PFSK-1 (cell line): ENCODE data around the gene MICALL2.

ENCODE experiments used
- POLR2AphosphoS5 ChIP-seq: IDR thresholded peaks from 2 replicates; pipeline ENCODE4 v1.6.1; 2012; ENCODE audit warnings: low read depth, mild to moderate bottlenecking, control low read depth, low read length, moderate library complexity
- SIN3A ChIP-seq: IDR thresholded peaks from 2 replicates; pipeline ENCODE4 v1.6.1; 2012; ENCODE audit warnings: mild to moderate bottlenecking, low read length, moderate library complexity, borderline replicate concordance; ENCODE audit not compliant: insufficient read depth
- TAF1 ChIP-seq: IDR thresholded peaks from 2 replicates; pipeline ENCODE4 v1.6.1; 2012; ENCODE audit warnings: low read length, control low read depth, borderline replicate concordance; ENCODE audit not compliant: insufficient read depth
- TF ChIP-seq, protein P1 (sequence below), 2 experiments: IDR thresholded peaks; 2 replicates each; pipeline versions ENCODE4 v1.6.1 to v1.8.0; 2011 to 2012; ENCODE audit warnings: low read depth in 2 of 2, low read length in 2 of 2, control low read depth in 1 of 2, inconsistent platforms in 1 of 2, mild to moderate bottlenecking in 1 of 2, moderate library complexity in 1 of 2; ENCODE audit not compliant: insufficient read depth in 1 of 2

DNA sequence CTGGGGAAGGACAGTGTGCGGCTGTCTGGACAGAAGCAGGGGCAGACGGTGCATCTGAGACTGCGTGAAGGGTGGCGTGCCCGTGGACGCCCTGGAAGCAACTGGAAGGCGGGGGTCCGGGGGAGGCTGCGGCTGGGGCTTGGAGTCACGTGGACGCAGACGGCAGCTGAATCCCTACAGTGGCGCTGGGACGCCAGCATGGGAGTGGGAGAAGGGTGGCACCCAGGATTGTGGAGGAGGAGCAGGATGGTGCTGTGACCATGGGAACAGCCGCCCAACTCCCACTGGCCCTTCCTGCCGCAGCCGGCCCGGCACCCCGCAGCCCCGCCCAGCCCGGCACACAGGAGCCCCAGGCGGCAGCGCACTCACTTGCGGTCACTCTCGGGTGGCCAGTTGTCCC, 35.2 kb upstream of the MICALL2 start:
- TF ChIP-seq POLR2AphosphoS5 (no peak), SIN3A (no peak), TAF1 (no peak)
- TF ChIP-seq, protein P1, sequence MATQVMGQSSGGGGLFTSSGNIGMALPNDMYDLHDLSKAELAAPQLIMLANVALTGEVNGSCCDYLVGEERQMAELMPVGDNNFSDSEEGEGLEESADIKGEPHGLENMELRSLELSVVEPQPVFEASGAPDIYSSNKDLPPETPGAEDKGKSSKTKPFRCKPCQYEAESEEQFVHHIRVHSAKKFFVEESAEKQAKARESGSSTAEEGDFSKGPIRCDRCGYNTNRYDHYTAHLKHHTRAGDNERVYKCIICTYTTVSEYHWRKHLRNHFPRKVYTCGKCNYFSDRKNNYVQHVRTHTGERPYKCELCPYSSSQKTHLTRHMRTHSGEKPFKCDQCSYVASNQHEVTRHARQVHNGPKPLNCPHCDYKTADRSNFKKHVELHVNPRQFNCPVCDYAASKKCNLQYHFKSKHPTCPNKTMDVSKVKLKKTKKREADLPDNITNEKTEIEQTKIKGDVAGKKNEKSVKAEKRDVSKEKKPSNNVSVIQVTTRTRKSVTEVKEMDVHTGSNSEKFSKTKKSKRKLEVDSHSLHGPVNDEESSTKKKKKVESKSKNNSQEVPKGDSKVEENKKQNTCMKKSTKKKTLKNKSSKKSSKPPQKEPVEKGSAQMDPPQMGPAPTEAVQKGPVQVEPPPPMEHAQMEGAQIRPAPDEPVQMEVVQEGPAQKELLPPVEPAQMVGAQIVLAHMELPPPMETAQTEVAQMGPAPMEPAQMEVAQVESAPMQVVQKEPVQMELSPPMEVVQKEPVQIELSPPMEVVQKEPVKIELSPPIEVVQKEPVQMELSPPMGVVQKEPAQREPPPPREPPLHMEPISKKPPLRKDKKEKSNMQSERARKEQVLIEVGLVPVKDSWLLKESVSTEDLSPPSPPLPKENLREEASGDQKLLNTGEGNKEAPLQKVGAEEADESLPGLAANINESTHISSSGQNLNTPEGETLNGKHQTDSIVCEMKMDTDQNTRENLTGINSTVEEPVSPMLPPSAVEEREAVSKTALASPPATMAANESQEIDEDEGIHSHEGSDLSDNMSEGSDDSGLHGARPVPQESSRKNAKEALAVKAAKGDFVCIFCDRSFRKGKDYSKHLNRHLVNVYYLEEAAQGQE (IDR thresholded peaks at IDR 0.05; ENCODE audit: insufficient read depth in 1 of 2, low read depth in 2 of 2, low read length in 2 of 2) = no peak
